Endothelial cell of umbilical vein (primary cell): ENCODE measurements around the gene PRKCB. TPM values are rescaled to one million over a fixed set of nuclear protein-coding genes. Genes with fewer than 3 reads are reported as not detected.

Source experiments
- BruUV-seq: library from RNA; stranded (reverse); fragments of 400-500 nt; replicated peaks from 2 replicates; lab custom pipeline; 2021; lab: Mats Ljungman, UMichigan
- CTCF ChIA-PET: fragments of 300-600, 350-600 bp; sonication (Branson Sonifier 250); formaldehyde crosslinking; loops from one replicate; lab custom pipeline; 2021; ENCODE audit warnings: antibody characterized with exemption, inconsistent platforms; lab: Charles Lee
- POLR2A ChIA-PET: fragments of 300-600, 350-600 bp; sonication (Branson Sonifier 250); formaldehyde crosslinking; loops from one replicate; lab custom pipeline; 2021; ENCODE audit warnings: antibody characterized with exemption, inconsistent platforms; lab: Charles Lee
- DNase-seq: peaks from one replicate; pipeline ENCODE4 v3.0.0-alpha.2; 2011; ENCODE audit warnings: low read depth, low spot score
- FAIRE-seq: peaks from 2 replicates; lab custom pipeline; 2011; peaks lifted over from hg19 to GRCh38; lab: Jason Lieb, UNC
- H2AFZ ChIP-seq: 2 replicates; pipeline ENCODE4 v1.6.0; 2012; ENCODE audit warnings: low read depth, low read length, control low read depth, inconsistent platforms
- H3K27ac ChIP-seq: 2 replicates; pipeline ENCODE4 v1.5.1; 2011; ENCODE audit warnings: low read depth, mild to moderate bottlenecking, control low read depth, low read length, moderate library complexity; ENCODE audit not compliant: insufficient read depth
- H3K27me3 ChIP-seq, 2 experiments: 2 replicates each; pipeline versions ENCODE4 v1.6.0 to v1.6.1; 2011; ENCODE audit warnings: low read length in 2 of 2, mixed read lengths in 1 of 2; ENCODE audit not compliant: control insufficient read depth in 2 of 2, insufficient read depth in 2 of 2
- H3K36me3 ChIP-seq, 2 experiments: 2 replicates in 1 of 2; 3 replicates in 1 of 2; pipeline ENCODE4 v1.5.1; 2011; ENCODE audit warnings: low read length in 2 of 2, mild to moderate bottlenecking in 1 of 2, moderate library complexity in 1 of 2; ENCODE audit not compliant: control insufficient read depth in 2 of 2, insufficient read depth in 2 of 2; ENCODE audit errors: extremely low read depth in 1 of 2
- H3K4me1 ChIP-seq: 3 replicates; pipeline ENCODE4 v1.5.1; 2011; ENCODE audit warnings: mild to moderate bottlenecking, low read length; ENCODE audit not compliant: control insufficient read depth, insufficient read depth; ENCODE audit errors: extremely low read depth
- H3K4me2 ChIP-seq: 2 replicates; pipeline ENCODE4 v1.6.1; 2011; ENCODE audit warnings: low read length, control low read depth, mixed read lengths; ENCODE audit not compliant: insufficient read depth
- H3K4me3 ChIP-seq, 3 experiments: fragments of 200-600 bp in 1 of 3; sonication (generic), shearing (Covaris generic) in 1 of 3; replicated peaks in 1 of 3; 2 replicates each; pipeline ENCODE4 v1.5.1; 2011 to 2016; ENCODE audit warnings: control low read depth in 3 of 3, low read length in 3 of 3, mild to moderate bottlenecking in 2 of 3, inconsistent platforms in 1 of 3, low read depth in 1 of 3, moderate library complexity in 1 of 3; ENCODE audit not compliant: insufficient read depth in 1 of 3
- H3K79me2 ChIP-seq: 2 replicates; pipeline ENCODE4 v1.6.0; 2012; ENCODE audit warnings: low read length, inconsistent platforms; ENCODE audit not compliant: control insufficient read depth, insufficient read depth
- H3K9ac ChIP-seq: replicated peaks from 2 replicates; pipeline ENCODE3; 2011; ENCODE audit warnings: low read length, control low read depth; ENCODE audit not compliant: insufficient read depth; ENCODE audit errors: extremely low read depth
- H3K9me1 ChIP-seq: replicated peaks from 3 replicates; pipeline ENCODE4 v1.6.0; 2011; ENCODE audit warnings: mild to moderate bottlenecking, low read length; ENCODE audit not compliant: control insufficient read depth, insufficient read depth; ENCODE audit errors: extremely low read depth
- H3K9me3 ChIP-seq: replicated peaks from 2 replicates; pipeline ENCODE4 v1.5.1; 2012; ENCODE audit warnings: low read length, inconsistent platforms; ENCODE audit not compliant: control insufficient read depth, insufficient read depth
- H4K20me1 ChIP-seq: replicated peaks from 2 replicates; pipeline ENCODE3; 2011; ENCODE audit warnings: mild to moderate bottlenecking, low read length; ENCODE audit not compliant: control insufficient read depth, insufficient read depth; ENCODE audit errors: extremely low read depth
- EZH2 ChIP-seq: IDR thresholded peaks from 2 replicates; pipeline ENCODE4 v1.6.1; 2012; ENCODE audit warnings: borderline replicate concordance, low read depth, mild to moderate bottlenecking, moderate library complexity, low read length, inconsistent platforms; ENCODE audit not compliant: severe bottlenecking
- FOS ChIP-seq: IDR thresholded peaks from 2 replicates; pipeline ENCODE4 v1.6.1; 2011; ENCODE audit warnings: mild to moderate bottlenecking, low read length, moderate library complexity, borderline replicate concordance; ENCODE audit not compliant: insufficient read depth
- GATA2 ChIP-seq: IDR thresholded peaks from 2 replicates; pipeline ENCODE4 v1.7.0; 2011; ENCODE audit warnings: low read depth, mild to moderate bottlenecking, moderate library complexity, mixed read lengths, low read length; ENCODE audit not compliant: insufficient read length, insufficient read depth
- JUN ChIP-seq: IDR thresholded peaks from 2 replicates; pipeline ENCODE4 v1.6.1; 2011; ENCODE audit warnings: borderline replicate concordance, low read depth; ENCODE audit not compliant: insufficient read length, insufficient read depth
- MYC ChIP-seq: IDR thresholded peaks from one replicate; pipeline ENCODE4 v1.6.1; 2011; ENCODE audit warnings: mild to moderate bottlenecking, low read depth, low read length
- POLR2A ChIP-seq: IDR thresholded peaks from 2 replicates; pipeline ENCODE4 v1.6.1; 2012; ENCODE audit warnings: low read depth, mild to moderate bottlenecking, control low read depth, low read length
- POLR2AphosphoS5 ChIP-seq: IDR thresholded peaks from 2 replicates; pipeline ENCODE4 v1.6.1; 2012; ENCODE audit warnings: low read depth, mild to moderate bottlenecking, control low read depth, low read length, moderate library complexity; ENCODE audit not compliant: insufficient read depth
- dilution Hi-C: fragments of 300-500 bp; cut with MboI; formaldehyde crosslinking; loops from one replicate; pipeline ENCODE4 v1.15.0; 2019; ENCODE audit warnings: low sequenced_read_pairs; ENCODE audit not compliant: extremely low pct_ligation_motif_present
- intact Hi-C: fragments of 100-400 bp; cut with micrococcal nuclease; formaldehyde crosslinking; loops from one replicate; pipeline ENCODE4 v1.10.0; 2022
- polyA plus RNA-seq, 4 experiments: library from polyadenylated mRNA; depleted of rRNA in 3 of 4; stranded (reverse) in 3 of 4; unstranded in 1 of 4; fragments of >200 nt; gene quantifications; 2 replicates each; pipeline versions ENCODE4 v1.2.1 to v1.2.3, GENCODE V29; 2011 to 2012; ENCODE audit warnings: missing spikeins in 1 of 4
- total RNA-seq: library from RNA; stranded (reverse); gene quantifications from 2 replicates; pipeline ENCODE4 v1.2.3, GENCODE V29; 2021
- TF ChIP-seq, protein P1 (sequence below), 2 donors: IDR thresholded peaks; 1 replicate in 1 of 2; 2 replicates in 1 of 2; pipeline ENCODE4 v1.5.1; 2011; ENCODE audit warnings: low read length in 2 of 2, mild to moderate bottlenecking in 2 of 2, moderate library complexity in 2 of 2, control low read depth in 1 of 2, inconsistent platforms in 1 of 2, low read depth in 1 of 2; ENCODE audit not compliant: insufficient read depth in 1 of 2; ENCODE audit errors: extremely low read depth in 1 of 2
- TF ChIP-seq, protein P2 (sequence below): IDR thresholded peaks from 2 replicates; pipeline ENCODE4 v1.6.1; 2011; ENCODE audit not compliant: insufficient read depth, insufficient read length

The PRKCB gene
- total and polyA plus RNA-seq, 2 donors (not counting 3 experiments of a cell fraction or from before 2014, with no cell fraction given) = 0.01 TPM; not detected in 1

DNA sequence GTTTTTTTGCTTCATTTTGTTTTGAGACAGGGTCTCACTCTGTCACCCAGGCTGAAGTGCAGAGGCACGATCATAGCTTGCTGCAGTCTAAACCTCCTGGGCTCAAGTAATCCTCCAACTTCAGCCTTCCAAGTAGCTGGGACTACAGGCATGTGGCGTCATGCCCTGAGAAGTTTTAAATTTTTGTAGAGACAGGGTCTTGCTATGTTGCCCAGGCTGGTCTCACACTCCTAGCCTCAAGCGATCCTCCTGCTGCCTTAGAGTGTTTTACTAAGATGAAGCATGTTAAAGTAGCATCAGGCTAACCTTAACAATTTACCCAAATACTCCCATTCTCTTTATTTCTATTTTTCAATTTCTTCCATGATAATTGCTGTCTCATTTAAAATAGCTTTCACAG, 371.1 kb downstream of the PRKCB start:
- Histone ChIP-seq H3K9me3 (no peaks in the 10 kb centered on the region), H3K79me2 (no peaks in the 10 kb centered on the region), H3K4me2 (no peak overlapping the region), H3K9ac (no peak overlapping the region), H3K27ac (no peak overlapping the region), H2AFZ (no peak overlapping the region), H3K27me3 (no peaks in the 10 kb centered on the region), H3K9me1 (no peaks in the 10 kb centered on the region), H3K4me1 (no peaks in the 10 kb centered on the region), H3K4me3 (no peak overlapping the region), H4K20me1 (no peaks in the 10 kb centered on the region), H3K36me3 (no peaks in the 10 kb centered on the region)
- dilution Hi-C loops = no loop called here
- ChIA-PET POLR2A (no interaction called here), CTCF (no interaction called here)
- DNase-seq = no peak
- no TSS peak for BruUV-seq
- intact Hi-C loops = no loop called here
- no peak for TF ChIP-seq MYC
- FAIRE-seq = no peak

DNA sequence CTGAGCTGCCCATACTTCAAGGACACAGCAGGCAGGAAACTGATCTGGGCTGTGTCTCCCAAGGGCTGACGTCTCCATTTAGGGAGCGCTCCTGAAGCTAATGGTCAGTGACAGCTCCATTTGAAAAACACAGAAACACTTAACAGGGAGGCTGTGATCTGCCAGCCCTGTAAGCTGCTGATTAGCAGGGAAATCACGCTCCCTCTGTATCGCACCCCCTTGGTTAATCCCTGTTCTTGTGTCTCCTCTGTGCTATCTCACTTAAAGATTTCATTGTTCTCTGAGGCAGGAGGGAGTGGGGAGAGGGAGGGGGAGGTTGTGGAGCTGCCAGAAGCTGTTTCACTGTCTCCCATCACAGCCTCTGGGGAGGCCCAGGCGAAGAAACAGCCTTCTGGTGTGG, 372.9 kb downstream of the PRKCB start:
- H3K9ac ChIP-seq = no peak overlapping the region
- dilution Hi-C loops (no loop called here), intact Hi-C loops (no loop called here)
- no peaks in the 10 kb centered on the region for H3K79me2 ChIP-seq
- no peak overlapping the region for H3K27ac ChIP-seq
- DNase-seq (no peak), FAIRE-seq (no peak)
- no peaks in the 10 kb centered on the region for H3K4me1 ChIP-seq
- CTCF ChIA-PET = interaction anchor here (0.9 to 2.0 kb wide), 4 partner anchors 16 to 138 kb away, joined by 3 to 9 read pairs (median 6); no protein-coding TSS in a partner anchor
- TF ChIP-seq GATA2 (no peak), POLR2A (no peak), FOS (no peak), MYC (no peak), JUN (no peak), POLR2AphosphoS5 (no peak), EZH2 (no peak)
- TF ChIP-seq, protein P1, sequence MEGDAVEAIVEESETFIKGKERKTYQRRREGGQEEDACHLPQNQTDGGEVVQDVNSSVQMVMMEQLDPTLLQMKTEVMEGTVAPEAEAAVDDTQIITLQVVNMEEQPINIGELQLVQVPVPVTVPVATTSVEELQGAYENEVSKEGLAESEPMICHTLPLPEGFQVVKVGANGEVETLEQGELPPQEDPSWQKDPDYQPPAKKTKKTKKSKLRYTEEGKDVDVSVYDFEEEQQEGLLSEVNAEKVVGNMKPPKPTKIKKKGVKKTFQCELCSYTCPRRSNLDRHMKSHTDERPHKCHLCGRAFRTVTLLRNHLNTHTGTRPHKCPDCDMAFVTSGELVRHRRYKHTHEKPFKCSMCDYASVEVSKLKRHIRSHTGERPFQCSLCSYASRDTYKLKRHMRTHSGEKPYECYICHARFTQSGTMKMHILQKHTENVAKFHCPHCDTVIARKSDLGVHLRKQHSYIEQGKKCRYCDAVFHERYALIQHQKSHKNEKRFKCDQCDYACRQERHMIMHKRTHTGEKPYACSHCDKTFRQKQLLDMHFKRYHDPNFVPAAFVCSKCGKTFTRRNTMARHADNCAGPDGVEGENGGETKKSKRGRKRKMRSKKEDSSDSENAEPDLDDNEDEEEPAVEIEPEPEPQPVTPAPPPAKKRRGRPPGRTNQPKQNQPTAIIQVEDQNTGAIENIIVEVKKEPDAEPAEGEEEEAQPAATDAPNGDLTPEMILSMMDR (IDR thresholded peaks at IDR 0.05; ENCODE audit: extremely low read depth in 1 of 2, insufficient read depth in 1 of 2, low read depth in 1 of 2, low read length in 2 of 2) = no peak
- TF ChIP-seq, protein P2, sequence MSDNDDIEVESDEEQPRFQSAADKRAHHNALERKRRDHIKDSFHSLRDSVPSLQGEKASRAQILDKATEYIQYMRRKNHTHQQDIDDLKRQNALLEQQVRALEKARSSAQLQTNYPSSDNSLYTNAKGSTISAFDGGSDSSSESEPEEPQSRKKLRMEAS = no peak
- H4K20me1 ChIP-seq = no peaks in the 10 kb centered on the region
- H3K4me3 ChIP-seq = no peak overlapping the region
- H3K36me3 ChIP-seq = no peaks in the 10 kb centered on the region
- H3K27me3 ChIP-seq = no peaks in the 10 kb centered on the region
- no TSS peak for BruUV-seq
- no peak overlapping the region for H3K4me2 ChIP-seq
- no peaks in the 10 kb centered on the region for H3K9me1 ChIP-seq
- H3K9me3 ChIP-seq = no peaks in the 10 kb centered on the region
- POLR2A ChIA-PET = no interaction called here
- no peak overlapping the region for H2AFZ ChIP-seq
